OCI-M2 (cell line): ENCODE results near the gene PAK3.

Source experiments
- DNase-seq: peaks from one replicate; lab custom pipeline; 2025; ENCODE audit not compliant: unreplicated experiment; lab: John Stamatoyannopoulos, UW

Gene PAK3

GRCh38 chrX:111257733-111258132 lies 161.7 kb downstream of the PAK3 start:
- no peak for DNase-seq

GRCh38 chrX:111259559-111259958 lies 163.6 kb downstream of the PAK3 start:
- no peak for DNase-seq

- no peak for DNase-seq
These were observed 164.5 kb downstream of the PAK3 start for GRCh38 chrX:111260451-111260850.

- DNase-seq, result no peak
These were observed 166.1 kb downstream of the PAK3 start for GRCh38 chrX:111262086-111262485.

- no peak for DNase-seq
These were observed 168.4 kb downstream of the PAK3 start for GRCh38 chrX:111264385-111264784.

- no peak for DNase-seq
These were observed 169.5 kb downstream of the PAK3 start for GRCh38 chrX:111265486-111265885.

GRCh38 chrX:111268506-111268905 lies 172.5 kb downstream of the PAK3 start:
- no peak for DNase-seq

- DNase-seq, result no peak
These were observed 174.3 kb downstream of the PAK3 start, which contains the start of gene CAPN6 for GRCh38 chrX:111270339-111270738. Gene CAPN6, minus strand, starts transcription at chrX:111270483. Its CDS starts 6,547 bp downstream, at chrX:111263936.
